Body of pancreas (tissue), 4 donors: ENCODE measurements around the gene LRP11.

Experiments
- CTCF ChIP-seq, 7 experiments: fragments of 450-650 bp in 4 of 7; fragments of 200-600 bp in 3 of 7; sonication (generic) in 3 of 7; IDR thresholded peaks; one replicate each; pipeline ENCODE4 v1.5.1; 2016 to 2019; ENCODE audit warnings: antibody characterized with exemption in 7 of 7
- POLR2A ChIP-seq, 3 donors: fragments of 450-650 bp; IDR thresholded peaks; one replicate each; pipeline ENCODE4 v1.6.1; 2016; ENCODE audit warnings: antibody characterized with exemption in 3 of 3, mild to moderate bottlenecking in 2 of 3

DNA sequence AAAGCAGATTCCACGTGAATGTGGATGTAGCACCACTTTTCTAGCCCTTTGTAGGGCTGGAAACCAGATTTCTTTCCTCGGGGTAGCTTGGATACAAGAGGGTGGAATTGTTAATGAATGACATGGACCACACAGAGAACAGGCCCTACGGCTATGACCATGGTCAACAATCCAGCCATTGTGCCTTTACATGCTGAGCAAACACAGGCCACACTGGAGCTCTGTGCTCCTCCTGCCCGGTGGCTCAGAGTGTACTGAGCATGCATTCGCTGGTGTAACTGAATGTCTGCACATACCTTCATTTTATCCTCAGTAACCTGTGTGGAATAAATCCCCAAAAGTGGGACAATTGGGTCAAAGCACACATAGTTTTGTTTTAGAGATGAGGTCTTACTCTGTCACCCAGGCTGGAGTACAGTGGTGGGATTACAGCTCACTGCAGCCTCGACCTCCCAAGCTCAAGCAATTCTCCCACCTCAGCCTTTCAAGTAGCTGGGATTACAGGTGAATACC, 32.8 kb downstream of the LRP11 start:
- TF ChIP-seq CTCF (IDR thresholded peaks at IDR 0.05): no peak
- TF ChIP-seq POLR2A (IDR thresholded peaks at IDR 0.05): no peak
